ENCODE data around the gene SIRT6. TPM values are rescaled to one million over a fixed set of nuclear protein-coding genes. Genes with fewer than 3 reads are reported as not detected.
A peak's percentile ranks its signal among the peaks of the same experiment; 100 is the strongest.

Gene SIRT6
- polyA plus RNA-seq, 3 donors = 0.57 to 50.3 (median 1.2) TPM

- H3K4me1 ChIP-seq (ENCODE audit: control insufficient read depth in 1 of 2, insufficient read depth in 2 of 2, low read length in 2 of 2) = no peaks in the 10 kb centered on the region
- intact Hi-C loops (cut with micrococcal nuclease) = no loop called here
- no peaks in the 10 kb centered on the region for H4K20me1 ChIP-seq (ENCODE audit: insufficient read depth, low read length)
- no peak overlapping the region for H2AFZ ChIP-seq (ENCODE audit: insufficient read depth, low read depth, low read length, poor library complexity, severe bottlenecking)
- no peaks in the 10 kb centered on the region for H3K9me3 ChIP-seq (replicated peaks in 1 of 2; ENCODE audit: control insufficient read depth in 1 of 2, insufficient read depth in 1 of 2, low read length in 2 of 2)
- WGBS (ENCODE audit: insufficient coverage) = 70% methylated on average over 5 of the region's 10 CpGs
- Mint-ChIP-seq H3K4me1 (peaks cover 2% of the 10 kb centered on the region), H3K36me3 (no peaks in the 10 kb centered on the region), H3K27ac (no peak overlapping the region), H3K9me3 (peaks cover 0 to 2% (median 0%) of the 10 kb centered on the region in 7 donors), H3K4me3 (no peak overlapping the region), H3K27me3 (ENCODE audit: low read depth in 3 of 3) (peaks cover 3 to 6% (median 4%) of the 10 kb centered on the region in 3 donors)
- H3K79me2 ChIP-seq (ENCODE audit: insufficient read depth, low read length) = no peaks in the 10 kb centered on the region
- H3K4me3 ChIP-seq (replicated peaks in 1 of 3; ENCODE audit: low read depth in 2 of 3, low read length in 3 of 3) = no peak overlapping the region
- DNase-seq = no peak
- H3K36me3 ChIP-seq (replicated peaks in 1 of 2; ENCODE audit: control insufficient read depth in 1 of 2, insufficient read depth in 2 of 2, low read length in 2 of 2) = no peaks in the 10 kb centered on the region
- TF ChIP-seq CTCF (IDR thresholded peaks at IDR 0.05) = no peak
- H3K27me3 ChIP-seq (ENCODE audit: control insufficient read depth in 2 of 2, insufficient read depth in 2 of 2, low read length in 2 of 2) = no peaks in the 10 kb centered on the region
- no peak overlapping the region for H3K27ac ChIP-seq (ENCODE audit: low read depth in 1 of 2, low read length in 2 of 2)
- H3K9ac ChIP-seq (ENCODE audit: insufficient read depth, low read length, poor library complexity, severe bottlenecking) = no peak overlapping the region
- H3K4me2 ChIP-seq (replicated peaks; ENCODE audit: extremely low read depth, low read length, poor library complexity, severe bottlenecking) = no peak overlapping the region
Measured at GRCh38 chr19:4206818-4207484, 24.6 kb upstream of the SIRT6 start.

- Mint-ChIP-seq H3K4me1 (peaks cover 2% of the 10 kb centered on the region), H3K27me3 (ENCODE audit: low read depth in 3 of 3) (peaks cover 18 to 33% (median 27%) of the 10 kb centered on the region in 3 donors), H3K4me3 (no peak overlapping the region), H3K36me3 (peaks cover 7 to 8% of the 10 kb centered on the region in 2 donors), H3K9me3 (peaks cover 8 to 14% (median 13%) of the 10 kb centered on the region in 7 donors), H3K27ac (peak overlapping the region in 1 of 7 donors; percentile 24)
- H3K4me2 ChIP-seq (replicated peaks; ENCODE audit: extremely low read depth, low read length, poor library complexity, severe bottlenecking) = no peak overlapping the region
- intact Hi-C loops (cut with micrococcal nuclease) = no loop called here
- no peak for TF ChIP-seq CTCF (IDR thresholded peaks at IDR 0.05)
- 77% methylated on average over 3 of the region's 4 CpGs for WGBS (ENCODE audit: insufficient coverage)
- no peaks in the 10 kb centered on the region for H3K36me3 ChIP-seq (replicated peaks in 1 of 2; ENCODE audit: control insufficient read depth in 1 of 2, insufficient read depth in 2 of 2, low read length in 2 of 2)
- H3K9ac ChIP-seq (ENCODE audit: insufficient read depth, low read length, poor library complexity, severe bottlenecking) = no peak overlapping the region
- H3K27me3 ChIP-seq (ENCODE audit: control insufficient read depth in 2 of 2, insufficient read depth in 2 of 2, low read length in 2 of 2) = peaks cover 5 to 24% of the 10 kb centered on the region in 2 donors
- H3K79me2 ChIP-seq (ENCODE audit: insufficient read depth, low read length) = no peaks in the 10 kb centered on the region
- H3K4me3 ChIP-seq (replicated peaks in 1 of 3; ENCODE audit: low read depth in 2 of 3, low read length in 3 of 3) = no peak overlapping the region
- H2AFZ ChIP-seq (ENCODE audit: insufficient read depth, low read depth, low read length, poor library complexity, severe bottlenecking) = no peak overlapping the region
- no peak overlapping the region for H3K27ac ChIP-seq (ENCODE audit: low read depth in 1 of 2, low read length in 2 of 2)
- H3K9me3 ChIP-seq (replicated peaks in 1 of 2; ENCODE audit: control insufficient read depth in 1 of 2, insufficient read depth in 1 of 2, low read length in 2 of 2) = peaks cover 0 to 11% of the 10 kb centered on the region in 2 donors
- no peaks in the 10 kb centered on the region for H4K20me1 ChIP-seq (ENCODE audit: insufficient read depth, low read length)
- H3K4me1 ChIP-seq (ENCODE audit: control insufficient read depth in 1 of 2, insufficient read depth in 2 of 2, low read length in 2 of 2) = no peaks in the 10 kb centered on the region
- DNase-seq = no peak
Measured at GRCh38 chr19:4201798-4202197, 19.4 kb upstream of the SIRT6 start.

All from CD14-positive monocyte (primary cell).